Measurements from ENCODE around the gene GPHN.

DNA sequence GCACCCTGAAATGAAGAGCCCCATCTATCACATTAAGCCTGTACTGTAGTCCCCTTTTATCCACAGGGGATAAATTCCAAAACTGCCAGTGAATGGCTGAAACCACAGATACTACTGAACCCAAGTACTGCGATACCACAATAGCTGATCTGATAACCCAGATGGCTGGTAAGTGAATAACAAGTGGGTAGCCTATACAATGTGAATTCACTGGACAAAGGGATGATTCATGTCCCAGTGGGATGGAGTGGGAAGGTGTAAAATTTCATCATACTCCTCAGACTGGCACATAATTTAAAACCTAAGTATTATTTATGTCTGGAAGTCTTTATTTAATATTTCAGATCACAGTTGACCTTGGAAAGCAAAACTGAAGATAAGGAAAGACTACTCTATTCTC lies 201.3 kb downstream of the GPHN start:
- TF ChIP-seq, protein P1, sequence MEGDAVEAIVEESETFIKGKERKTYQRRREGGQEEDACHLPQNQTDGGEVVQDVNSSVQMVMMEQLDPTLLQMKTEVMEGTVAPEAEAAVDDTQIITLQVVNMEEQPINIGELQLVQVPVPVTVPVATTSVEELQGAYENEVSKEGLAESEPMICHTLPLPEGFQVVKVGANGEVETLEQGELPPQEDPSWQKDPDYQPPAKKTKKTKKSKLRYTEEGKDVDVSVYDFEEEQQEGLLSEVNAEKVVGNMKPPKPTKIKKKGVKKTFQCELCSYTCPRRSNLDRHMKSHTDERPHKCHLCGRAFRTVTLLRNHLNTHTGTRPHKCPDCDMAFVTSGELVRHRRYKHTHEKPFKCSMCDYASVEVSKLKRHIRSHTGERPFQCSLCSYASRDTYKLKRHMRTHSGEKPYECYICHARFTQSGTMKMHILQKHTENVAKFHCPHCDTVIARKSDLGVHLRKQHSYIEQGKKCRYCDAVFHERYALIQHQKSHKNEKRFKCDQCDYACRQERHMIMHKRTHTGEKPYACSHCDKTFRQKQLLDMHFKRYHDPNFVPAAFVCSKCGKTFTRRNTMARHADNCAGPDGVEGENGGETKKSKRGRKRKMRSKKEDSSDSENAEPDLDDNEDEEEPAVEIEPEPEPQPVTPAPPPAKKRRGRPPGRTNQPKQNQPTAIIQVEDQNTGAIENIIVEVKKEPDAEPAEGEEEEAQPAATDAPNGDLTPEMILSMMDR (IDR thresholded peaks at IDR 0.05): no peak
- TF ChIP-seq POLR2A (IDR thresholded peaks at IDR 0.05; ENCODE audit: low read length) (no peak), EP300 (IDR thresholded peaks at IDR 0.05) (no peak), ZFP36 (IDR thresholded peaks at IDR 0.05; ENCODE audit: borderline replicate concordance, partially characterized antibody) (no peak), MYC (IDR thresholded peaks at IDR 0.05; ENCODE audit: borderline replicate concordance, low read length) (no peak)

Data from A549 (cell line).